Calu3 (cell line): ENCODE measurements around the gene COTL1. TPM values are rescaled to one million over a fixed set of nuclear protein-coding genes. Genes with fewer than 3 reads are reported as not detected.

Experiments
- BruUV-seq: library from RNA; stranded (reverse); fragments of 400-500 nt; replicated peaks from 2 replicates; lab custom pipeline; 2021; lab: Mats Ljungman, UMichigan
- CTCF ChIA-PET: fragments of 300-600 bp; sonication (Branson Sonifier 250); formaldehyde crosslinking; loops from one replicate; lab custom pipeline; 2022; ENCODE audit warnings: antibody characterized with exemption; lab: Charles Lee
- DNase-seq: peaks from one replicate; pipeline ENCODE4 v3.0.0; 2022
- H3K27ac Mint-ChIP-seq: one replicate; pipeline ENCODE4 v1.8.0; 2022; ENCODE audit warnings: mixed read lengths; ENCODE audit not compliant: unreplicated experiment
- H3K27me3 Mint-ChIP-seq: one replicate; pipeline ENCODE4 v1.8.0; 2022; ENCODE audit warnings: mixed read lengths; ENCODE audit not compliant: unreplicated experiment
- H3K36me3 Mint-ChIP-seq: one replicate; pipeline ENCODE4 v1.8.0; 2022; ENCODE audit warnings: mild to moderate bottlenecking, moderate library complexity, mixed read lengths; ENCODE audit not compliant: insufficient read depth, unreplicated experiment
- H3K4me1 Mint-ChIP-seq: one replicate; pipeline ENCODE4 v1.8.0; 2022; ENCODE audit warnings: mild to moderate bottlenecking, low read depth, mixed read lengths; ENCODE audit not compliant: unreplicated experiment
- H3K4me3 Mint-ChIP-seq: one replicate; pipeline ENCODE4 v1.8.0; 2022; ENCODE audit warnings: mild to moderate bottlenecking, low read depth, moderate library complexity, mixed read lengths; ENCODE audit not compliant: unreplicated experiment
- H3K9me3 Mint-ChIP-seq: one replicate; pipeline ENCODE4 v1.8.0; 2022; ENCODE audit warnings: low read depth, mixed read lengths; ENCODE audit not compliant: unreplicated experiment
- CTCF ChIP-seq: fragments of 200-600 bp; IDR thresholded peaks from one replicate; pipeline ENCODE4 v1.8.0; 2022; ENCODE audit warnings: antibody characterized with exemption; ENCODE audit not compliant: unreplicated experiment
- intact Hi-C: fragments of 100-400 bp; cut with micrococcal nuclease; formaldehyde crosslinking; loops from one replicate; pipeline ENCODE4 v1.10.0; 2022; ENCODE audit not compliant: unreplicated experiment
- total RNA-seq: library from RNA; stranded (reverse); gene quantifications from 2 replicates; pipeline ENCODE4 v1.2.3, GENCODE V29; 2022

Gene COTL1
- total RNA-seq, 1 experiment from 2014 or later = 343 TPM

GRCh38 chr16:84547546-84548061 lies 70.3 kb downstream of the COTL1 start:
- Mint-ChIP-seq H3K9me3 (no peaks in the 10 kb centered on the region), H3K36me3 (no peaks in the 10 kb centered on the region), H3K4me3 (no peak overlapping the region), H3K27me3 (no peaks in the 10 kb centered on the region), H3K4me1 (no peaks in the 10 kb centered on the region), H3K27ac (no peak overlapping the region)
- intact Hi-C loops = no loop called here
- CTCF ChIA-PET = interaction anchor here (1.4 kb wide), 1 partner anchor 8 kb away, joined by 5 read pairs; no protein-coding TSS in a partner anchor
- DNase-seq = no peak
- BruUV-seq = no TSS peak
- TF ChIP-seq CTCF = no peak

- Mint-ChIP-seq H3K27me3 (no peaks in the 10 kb centered on the region), H3K36me3 (no peaks in the 10 kb centered on the region), H3K4me1 (no peaks in the 10 kb centered on the region), H3K4me3 (no peak overlapping the region), H3K27ac (no peak overlapping the region), H3K9me3 (no peaks in the 10 kb centered on the region)
- intact Hi-C loops = no loop called here
- CTCF ChIA-PET = interaction anchor here (1.4 kb wide), 1 partner anchor 9 kb away, joined by 5 read pairs; no protein-coding TSS in a partner anchor
- BruUV-seq = no TSS peak
- DNase-seq = no peak
- TF ChIP-seq CTCF = no peak
Measured at GRCh38 chr16:84546669-84547545, 71.0 kb downstream of the COTL1 start.

GRCh38 chr16:84545114-84545737 lies 72.7 kb downstream of the COTL1 start:
- DNase-seq = no peak
- intact Hi-C loops = no loop called here
- H3K27me3 Mint-ChIP-seq = no peaks in the 10 kb centered on the region
- H3K4me1 Mint-ChIP-seq = no peaks in the 10 kb centered on the region
- CTCF ChIA-PET = interaction anchor here (0.5 to 0.6 kb wide), 2 partner anchors 20 to 55 kb away, joined by 3 read pairs; no protein-coding TSS in a partner anchor
- BruUV-seq = no TSS peak
- no peaks in the 10 kb centered on the region for H3K9me3 Mint-ChIP-seq
- H3K36me3 Mint-ChIP-seq = no peaks in the 10 kb centered on the region
- TF ChIP-seq CTCF = no peak
- no peak overlapping the region for H3K4me3 Mint-ChIP-seq
- no peak overlapping the region for H3K27ac Mint-ChIP-seq

GRCh38 chr16:84544031-84544773 lies 73.7 kb downstream of the COTL1 start:
- intact Hi-C loops = no loop called here
- H3K27ac Mint-ChIP-seq = no peak overlapping the region
- CTCF ChIA-PET = no interaction called here
- TF ChIP-seq CTCF = no peak
- no peaks in the 10 kb centered on the region for H3K9me3 Mint-ChIP-seq
- no peak for DNase-seq
- BruUV-seq = no TSS peak
- no peak overlapping the region for H3K4me3 Mint-ChIP-seq
- no peaks in the 10 kb centered on the region for H3K36me3 Mint-ChIP-seq
- H3K27me3 Mint-ChIP-seq = no peaks in the 10 kb centered on the region
- no peaks in the 10 kb centered on the region for H3K4me1 Mint-ChIP-seq
